ENCODE measurements around the gene GOLGA8M. TPM values are rescaled to one million over a fixed set of nuclear protein-coding genes. Genes with fewer than 3 reads are reported as not detected.
"Not testable (repeated sequence)": the region's sequence is repeated elsewhere in the genome, so short reads cannot be mapped to it uniquely, and the experiment has no call there.

The GOLGA8M gene
- polyA plus RNA-seq, 1 experiment = 0.63 TPM

- H3K4me3 ChIP-seq (ENCODE audit: low read depth, low read length); H3K27me3 ChIP-seq (ENCODE audit: control insufficient read depth, insufficient read depth, low read length); POLR2A ChIA-PET; H3K36me3 ChIP-seq (ENCODE audit: control insufficient read depth, insufficient read depth, low read length); DNase-seq (ENCODE audit: low read depth); CTCF ChIA-PET: not testable (repeated sequence)
Observed at GRCh38 chr15:28718576-28718975, 6.4 kb upstream of the GOLGA8M start.

GRCh38 chr15:28714176-28714575 is 2.0 kb upstream of the GOLGA8M start:
- CTCF ChIA-PET; H3K27me3 ChIP-seq (ENCODE audit: control insufficient read depth, insufficient read depth, low read length); H3K4me3 ChIP-seq (ENCODE audit: low read depth, low read length); DNase-seq (ENCODE audit: low read depth); H3K36me3 ChIP-seq (ENCODE audit: control insufficient read depth, insufficient read depth, low read length); POLR2A ChIA-PET: not testable (repeated sequence)

GRCh38 chr15:28703927-28704326 is 8.3 kb downstream of the GOLGA8M start:
- POLR2A ChIA-PET; H3K27me3 ChIP-seq (ENCODE audit: control insufficient read depth, insufficient read depth, low read length); H3K36me3 ChIP-seq (ENCODE audit: control insufficient read depth, insufficient read depth, low read length); CTCF ChIA-PET; DNase-seq (ENCODE audit: low read depth); H3K4me3 ChIP-seq (ENCODE audit: low read depth, low read length): not testable (repeated sequence)

- H3K36me3 ChIP-seq (ENCODE audit: control insufficient read depth, insufficient read depth, low read length); H3K27me3 ChIP-seq (ENCODE audit: control insufficient read depth, insufficient read depth, low read length); DNase-seq (ENCODE audit: low read depth); H3K4me3 ChIP-seq (ENCODE audit: low read depth, low read length); CTCF ChIA-PET; POLR2A ChIA-PET: not testable (repeated sequence)
Observed at GRCh38 chr15:28702427-28702826, 9.8 kb downstream of the GOLGA8M start.

GRCh38 chr15:28694006-28694751 is 18.0 kb downstream of the GOLGA8M start:
- H3K27me3 ChIP-seq (ENCODE audit: control insufficient read depth, insufficient read depth, low read length); DNase-seq (ENCODE audit: low read depth); H3K4me3 ChIP-seq (ENCODE audit: low read depth, low read length); H3K36me3 ChIP-seq (ENCODE audit: control insufficient read depth, insufficient read depth, low read length); POLR2A ChIA-PET; CTCF ChIA-PET: not testable (repeated sequence)

GRCh38 chr15:28693021-28693420 is 19.2 kb downstream of the GOLGA8M start:
- H3K36me3 ChIP-seq (ENCODE audit: control insufficient read depth, insufficient read depth, low read length); H3K27me3 ChIP-seq (ENCODE audit: control insufficient read depth, insufficient read depth, low read length); DNase-seq (ENCODE audit: low read depth); POLR2A ChIA-PET; H3K4me3 ChIP-seq (ENCODE audit: low read depth, low read length); CTCF ChIA-PET: not testable (repeated sequence)

GRCh38 chr15:28673533-28673932 is 38.7 kb downstream of the GOLGA8M start:
- H3K4me3 ChIP-seq (ENCODE audit: low read depth, low read length); CTCF ChIA-PET; POLR2A ChIA-PET; H3K36me3 ChIP-seq (ENCODE audit: control insufficient read depth, insufficient read depth, low read length); DNase-seq (ENCODE audit: low read depth); H3K27me3 ChIP-seq (ENCODE audit: control insufficient read depth, insufficient read depth, low read length): not testable (repeated sequence)

GRCh38 chr15:28672122-28672521 is 40.1 kb downstream of the GOLGA8M start:
- POLR2A ChIA-PET; DNase-seq (ENCODE audit: low read depth); CTCF ChIA-PET; H3K27me3 ChIP-seq (ENCODE audit: control insufficient read depth, insufficient read depth, low read length); H3K4me3 ChIP-seq (ENCODE audit: low read depth, low read length); H3K36me3 ChIP-seq (ENCODE audit: control insufficient read depth, insufficient read depth, low read length): not testable (repeated sequence)

GRCh38 chr15:28666402-28666801 is 45.8 kb downstream of the GOLGA8M start:
- POLR2A ChIA-PET; CTCF ChIA-PET; DNase-seq (ENCODE audit: low read depth); H3K36me3 ChIP-seq (ENCODE audit: control insufficient read depth, insufficient read depth, low read length); H3K27me3 ChIP-seq (ENCODE audit: control insufficient read depth, insufficient read depth, low read length); H3K4me3 ChIP-seq (ENCODE audit: low read depth, low read length): not testable (repeated sequence)

GRCh38 chr15:28664575-28664974 is 47.6 kb downstream of the GOLGA8M start:
- POLR2A ChIA-PET; DNase-seq (ENCODE audit: low read depth); H3K4me3 ChIP-seq (ENCODE audit: low read depth, low read length); CTCF ChIA-PET; H3K27me3 ChIP-seq (ENCODE audit: control insufficient read depth, insufficient read depth, low read length); H3K36me3 ChIP-seq (ENCODE audit: control insufficient read depth, insufficient read depth, low read length): not testable (repeated sequence)

- H3K4me3 ChIP-seq (ENCODE audit: low read depth, low read length); H3K36me3 ChIP-seq (ENCODE audit: control insufficient read depth, insufficient read depth, low read length); DNase-seq (ENCODE audit: low read depth); H3K27me3 ChIP-seq (ENCODE audit: control insufficient read depth, insufficient read depth, low read length); POLR2A ChIA-PET; CTCF ChIA-PET: not testable (repeated sequence)
Observed at GRCh38 chr15:28663717-28664116, 48.5 kb downstream of the GOLGA8M start.

GRCh38 chr15:28660750-28661149 is 51.5 kb downstream of the GOLGA8M start:
- POLR2A ChIA-PET; H3K36me3 ChIP-seq (ENCODE audit: control insufficient read depth, insufficient read depth, low read length); H3K27me3 ChIP-seq (ENCODE audit: control insufficient read depth, insufficient read depth, low read length); DNase-seq (ENCODE audit: low read depth); H3K4me3 ChIP-seq (ENCODE audit: low read depth, low read length); CTCF ChIA-PET: not testable (repeated sequence)

GRCh38 chr15:28656018-28656360 is 56.2 kb downstream of the GOLGA8M start:
- CTCF ChIA-PET; DNase-seq (ENCODE audit: low read depth); H3K36me3 ChIP-seq (ENCODE audit: control insufficient read depth, insufficient read depth, low read length); H3K4me3 ChIP-seq (ENCODE audit: low read depth, low read length); H3K27me3 ChIP-seq (ENCODE audit: control insufficient read depth, insufficient read depth, low read length); POLR2A ChIA-PET: not testable (repeated sequence)
